HepG2 (cell line): ENCODE measurements around the gene OLFM3. TPM values are rescaled to one million over a fixed set of nuclear protein-coding genes. Genes with fewer than 3 reads are reported as not detected.

Experiments
- ATAC-seq: fragments of 200-7000 bp; cut with Tn5 transposase; 3 replicates; pipeline ENCODE4 v1.9.1; 2020; ENCODE audit warnings: mild to moderate bottlenecking, moderate library complexity
- BruUV-seq: library from RNA; stranded (reverse); fragments of 400-500 nt; replicated peaks from 2 replicates; lab custom pipeline; 2021; lab: Mats Ljungman, UMichigan
- CTCF ChIA-PET: fragments of 300-600 bp; formaldehyde crosslinking; extraction: SDS; loops from one replicate; lab custom pipeline; 2021; ENCODE audit warnings: low total read pairs, inconsistent platforms, low intra/inter-chr PET ratio; lab: Yijun Ruan, JAX
- POLR2A ChIA-PET: fragments of 350-600 bp; sonication (Branson Sonifier 250); formaldehyde crosslinking; loops from one replicate; lab custom pipeline; 2020; ENCODE audit warnings: antibody characterized with exemption, inconsistent platforms; lab: Yijun Ruan, JAX
- DNase-seq: peaks from one replicate; pipeline ENCODE4 v3.0.0-alpha.2; 2015; ENCODE audit warnings: low spot score
- FAIRE-seq: peaks from 3 replicates; lab custom pipeline; 2011; peaks lifted over from hg19 to GRCh38; lab: Jason Lieb, UNC
- H2AFZ ChIP-seq: one replicate; pipeline ENCODE4 v1.6.1; 2011; ENCODE audit warnings: low read length, inconsistent platforms
- H3K27ac ChIP-seq: fragments of 300-600 bp; 3 replicates; pipeline ENCODE4 v1.8.0; 2011; ENCODE audit warnings: mixed run types, mild to moderate bottlenecking, mixed read lengths, low read length, inconsistent platforms; ENCODE audit not compliant: insufficient read depth; ENCODE audit errors: extremely low read length
- H3K27me3 ChIP-seq, 2 experiments: fragments of 200-600 bp in 1 of 2; 2 replicates in 1 of 2; 3 replicates in 1 of 2; pipeline versions ENCODE4 v1.6.0 to v1.8.0; 2011; ENCODE audit warnings: low read length in 2 of 2, mild to moderate bottlenecking in 2 of 2, moderate library complexity in 2 of 2, inconsistent platforms in 1 of 2; ENCODE audit not compliant: insufficient read depth in 2 of 2, control insufficient read depth in 1 of 2
- H3K36me3 ChIP-seq, 2 experiments: fragments of 200-600 bp in 1 of 2; replicated peaks in 1 of 2; 2 replicates in 1 of 2; 3 replicates in 1 of 2; pipeline versions ENCODE4 v1.5.1 to v1.8.0; 2011; ENCODE audit warnings: low read length in 2 of 2, inconsistent platforms in 1 of 2; ENCODE audit not compliant: insufficient read depth in 2 of 2, control insufficient read depth in 1 of 2
- H3K4me1 ChIP-seq: 2 replicates; pipeline ENCODE4 v1.5.1; 2012; ENCODE audit warnings: low read length, inconsistent platforms; ENCODE audit not compliant: insufficient read depth
- H3K4me2 ChIP-seq: 2 replicates; pipeline ENCODE4 v1.6.0; 2011; ENCODE audit warnings: low read depth, low read length, inconsistent platforms
- H3K4me3 ChIP-seq, 3 experiments: fragments of 200-600 bp in 1 of 3; sonication (generic), shearing (Covaris generic) in 1 of 3; replicated peaks in 1 of 3; 2 replicates each; pipeline ENCODE4 v1.5.1; 2011 to 2016; ENCODE audit warnings: low read length in 3 of 3, inconsistent platforms in 2 of 3, low read depth in 2 of 3, mild to moderate bottlenecking in 2 of 3, control low read depth in 1 of 3, mixed read lengths in 1 of 3; ENCODE audit not compliant: insufficient read depth in 1 of 3
- H3K79me2 ChIP-seq: one replicate; pipeline ENCODE4 v1.6.1; 2011; ENCODE audit warnings: low read length, inconsistent platforms; ENCODE audit not compliant: insufficient read depth
- H3K9ac ChIP-seq: 2 replicates; pipeline ENCODE4 v1.6.0; 2011; ENCODE audit warnings: mild to moderate bottlenecking, low read depth, low read length, inconsistent platforms; ENCODE audit not compliant: insufficient read depth
- H3K9me3 ChIP-seq: 2 replicates; pipeline ENCODE4 v1.5.1; 2012; ENCODE audit warnings: mild to moderate bottlenecking, low read length
- H4K20me1 ChIP-seq: 2 replicates; pipeline ENCODE4 v1.6.0; 2011; ENCODE audit warnings: inconsistent platforms, mild to moderate bottlenecking, low read length, moderate library complexity; ENCODE audit not compliant: insufficient read depth
- FIP1L1 ChIP-seq: fragments of 200-400 bp; formaldehyde crosslinking; IDR thresholded peaks from 2 replicates; pipeline ENCODE4 v1.6.1; 2018; ENCODE audit warnings: low read depth, mild to moderate bottlenecking, low read length, moderate library complexity, borderline replicate concordance; ENCODE audit not compliant: insufficient read depth
- LCORL ChIP-seq, 2 experiments: fragments of 450-650 bp in 1 of 2; sonication (generic) in 1 of 2; formaldehyde crosslinking in 1 of 2; IDR thresholded peaks; 2 replicates each; pipeline versions ENCODE4 v1.5.0 to v1.6.1; 2017 to 2020; ENCODE audit warnings: antibody characterized with exemption in 1 of 2, missing genetic modification reagents in 1 of 2
- PHF5A ChIP-seq: IDR thresholded peaks from one replicate; pipeline ENCODE4 v1.6.1; 2018; ENCODE audit warnings: low read depth, missing genetic modification reagents; ENCODE audit not compliant: unreplicated experiment
- SMAD9 ChIP-seq: sonication (generic); formaldehyde crosslinking; IDR thresholded peaks from 2 replicates; pipeline ENCODE4 v1.5.1; 2020; ENCODE audit warnings: mild to moderate bottlenecking, missing genetic modification reagents
- SNRNP70 ChIP-seq: fragments of 200-400 bp; formaldehyde crosslinking; IDR thresholded peaks from 2 replicates; pipeline ENCODE4 v1.6.1; 2017; ENCODE audit warnings: mild to moderate bottlenecking, low read depth, low read length, moderate library complexity
- SOX13 ChIP-seq, 3 experiments: fragments of 450-650 bp in 1 of 3; sonication (generic) in 1 of 3; formaldehyde crosslinking in 1 of 3; IDR thresholded peaks in 2 of 3; conservative IDR thresholded peaks in 1 of 3; 2 replicates each; pipeline versions ENCODE4 v1.5.0 to v1.6.1; 2016 to 2020; ENCODE audit warnings: antibody characterized with exemption in 1 of 3, mild to moderate bottlenecking in 1 of 3, missing compliant biosample characterization in 1 of 3, missing genetic modification reagents in 1 of 3, moderate library complexity in 1 of 3
- THAP11 ChIP-seq: IDR thresholded peaks from 2 replicates; pipeline ENCODE4 v1.6.1; 2016; ENCODE audit warnings: missing biosample characterization, missing genetic modification reagents
- ZMYM2 ChIP-seq: sonication (generic); formaldehyde crosslinking; IDR thresholded peaks from 2 replicates; pipeline ENCODE4 v1.8.0; 2022; ENCODE audit warnings: mild to moderate bottlenecking, missing genetic modification reagents
- ZNF225 ChIP-seq: sonication (generic); formaldehyde crosslinking; IDR thresholded peaks from 2 replicates; pipeline ENCODE4 v1.4.0; 2020; ENCODE audit warnings: mild to moderate bottlenecking, missing genetic modification reagents
- WGBS: methylation state at CpG from one replicate; pipeline ENCODE4 v1.1.6; 2017; ENCODE audit warnings: low lambda C conversion rate; 5-methylcytosine and 5-hydroxymethylcytosine counted together
- in situ Hi-C: cut with HindIII; loops from 2 replicates; pipeline ENCODE4 v1.10.0; 2017; ENCODE audit warnings: low pct_unique_long_range_greater_than_20kb; ENCODE audit not compliant: extremely low pct_ligation_motif_present
- intact Hi-C: fragments of 100-400 bp; cut with micrococcal nuclease; formaldehyde crosslinking; loops from one replicate; pipeline ENCODE4 v1.10.0; 2022; ENCODE audit not compliant: unreplicated experiment
- polyA plus RNA-seq, 8 experiments: library from polyadenylated mRNA; depleted of rRNA in 3 of 8; stranded (reverse) in 7 of 8; unstranded in 1 of 8; fragments of >200 nt; fragmentation: Illumina TruSeq in 4 of 8; extraction: Trizol in 4 of 8; gene quantifications; 2 replicates each; pipeline versions ENCODE4 v1.2.1 to v1.2.3, GENCODE V29; 2011 to 2016; ENCODE audit warnings: low read depth in 4 of 8, missing spikeins in 1 of 8, mixed read lengths in 1 of 8; ENCODE audit not compliant: insufficient read depth in 1 of 8
- total RNA-seq, 5 experiments: library from RNA; depleted of rRNA; stranded (reverse); fragments of >200 nt; fragmentation: Illumina TruSeq; extraction: Trizol; gene quantifications; 2 replicates each; pipeline ENCODE4 v1.2.3, GENCODE V29; 2016; ENCODE audit warnings: low read depth in 1 of 5
- TF ChIP-seq, protein P1 (sequence below): sonication (generic); formaldehyde crosslinking; IDR thresholded peaks from 2 replicates; pipeline ENCODE4 v1.5.0; 2020; ENCODE audit warnings: mild to moderate bottlenecking, low read depth, missing genetic modification reagents, borderline replicate concordance
- TF ChIP-seq, protein P2 (sequence below), 2 experiments: sonication (generic) in 1 of 2; formaldehyde crosslinking in 1 of 2; IDR thresholded peaks; 2 replicates each; pipeline versions ENCODE4 v1.5.1 to v1.6.1; 2011 to 2020; ENCODE audit warnings: borderline replicate concordance in 1 of 2, low read depth in 1 of 2, low read length in 1 of 2, mild to moderate bottlenecking in 1 of 2, missing genetic modification reagents in 1 of 2, moderate library complexity in 1 of 2

OLFM3 gene
- total and polyA plus RNA-seq, 2 of the 13 experiments (the other 11 are each of a cell fraction or from before 2014, with no cell fraction given): not detected

DNA sequence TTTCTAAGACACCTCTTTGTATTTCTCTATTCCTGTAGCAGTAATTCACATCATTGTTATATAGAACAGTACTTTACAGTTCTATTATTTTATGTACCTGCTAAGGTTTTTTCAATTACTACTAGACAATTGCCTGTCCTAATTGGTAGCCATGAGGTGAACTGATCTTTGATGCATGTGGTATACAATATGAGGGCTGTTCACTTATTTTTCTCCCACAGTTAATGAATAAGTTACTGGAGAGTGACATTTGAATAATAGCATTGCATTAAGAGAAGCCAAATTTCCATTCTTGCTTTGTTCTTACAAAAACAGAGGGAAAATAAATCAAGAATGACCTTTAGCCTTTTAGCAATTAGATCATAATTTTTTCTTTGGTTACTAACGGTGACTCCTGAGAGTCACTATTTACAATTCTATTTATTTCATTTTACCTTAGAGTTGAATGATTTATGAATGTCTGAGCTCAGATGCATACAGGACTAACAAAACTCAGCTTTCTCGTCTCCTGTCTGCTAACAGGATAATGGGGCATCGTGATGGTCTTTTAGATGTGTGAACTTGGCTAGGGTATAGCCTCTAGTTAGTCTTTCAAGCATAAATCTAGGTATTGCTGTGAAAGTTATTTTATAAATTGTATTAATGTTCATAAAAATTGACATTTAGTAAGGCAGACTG lies 54.1 kb downstream of the OLFM3 start:
- DNase-seq (no peak), ATAC-seq (no peak), FAIRE-seq (no peak)
- Histone ChIP-seq H3K4me1 (no peaks in the 10 kb centered on the region), H3K4me2 (no peak overlapping the region), H2AFZ (no peak overlapping the region), H3K9me3 (peaks cover 5% of the 10 kb centered on the region; the same call in 1 of the 2 replicates), H3K36me3 (no peaks in the 10 kb centered on the region), H3K4me3 (no peak overlapping the region), H3K79me2 (no peaks in the 10 kb centered on the region), H4K20me1 (no peaks in the 10 kb centered on the region), H3K27me3 (no peaks in the 10 kb centered on the region), H3K27ac (no peak overlapping the region), H3K9ac (no peak overlapping the region)
- no TSS peak for BruUV-seq
- intact Hi-C loops: no loop called here
- 0% methylated on average over 3 of the region's 3 CpGs for WGBS
- no peak for TF ChIP-seq ZNF225 (CRISPR knock-in tag)
- TF ChIP-seq THAP11 (CRISPR knock-in tag): no peak
- TF ChIP-seq PHF5A (CRISPR knock-in tag): no peak
- no peak for TF ChIP-seq SOX13 (IDR thresholded peaks at IDR 0.05)
- TF ChIP-seq SOX13 (CRISPR knock-in tag; conservative IDR thresholded peaks at IDR 0.05 in 1 of 2, IDR thresholded peaks at IDR 0.05 in 1 of 2): no peak
- TF ChIP-seq ZMYM2 (CRISPR knock-in tag): no peak
- no peak for TF ChIP-seq LCORL (IDR thresholded peaks at IDR 0.05)
- TF ChIP-seq LCORL (CRISPR knock-in tag; IDR thresholded peaks at IDR 0.05): no peak
- TF ChIP-seq FIP1L1: no peak
- TF ChIP-seq SNRNP70: no peak
- TF ChIP-seq, protein P1, sequence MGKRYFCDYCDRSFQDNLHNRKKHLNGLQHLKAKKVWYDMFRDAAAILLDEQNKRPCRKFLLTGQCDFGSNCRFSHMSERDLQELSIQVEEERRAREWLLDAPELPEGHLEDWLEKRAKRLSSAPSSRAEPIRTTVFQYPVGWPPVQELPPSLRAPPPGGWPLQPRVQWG (CRISPR knock-in tag): no peak
- TF ChIP-seq, protein P2, sequence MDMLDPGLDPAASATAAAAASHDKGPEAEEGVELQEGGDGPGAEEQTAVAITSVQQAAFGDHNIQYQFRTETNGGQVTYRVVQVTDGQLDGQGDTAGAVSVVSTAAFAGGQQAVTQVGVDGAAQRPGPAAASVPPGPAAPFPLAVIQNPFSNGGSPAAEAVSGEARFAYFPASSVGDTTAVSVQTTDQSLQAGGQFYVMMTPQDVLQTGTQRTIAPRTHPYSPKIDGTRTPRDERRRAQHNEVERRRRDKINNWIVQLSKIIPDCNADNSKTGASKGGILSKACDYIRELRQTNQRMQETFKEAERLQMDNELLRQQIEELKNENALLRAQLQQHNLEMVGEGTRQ (IDR thresholded peaks at IDR 0.05; ENCODE audit: low read depth, low read length): no peak
- TF ChIP-seq, protein P2 (CRISPR knock-in tag; IDR thresholded peaks at IDR 0.05; ENCODE audit: borderline replicate concordance): no peak
- no peak for TF ChIP-seq SMAD9
- POLR2A ChIA-PET: no interaction called here
- CTCF ChIA-PET: no interaction called here
- in situ Hi-C loops: no loop called here
